ENCODE measurements around the gene BAZ2B. TPM values are rescaled to one million over a fixed set of nuclear protein-coding genes. Genes with fewer than 3 reads are reported as not detected.

BAZ2B gene
- total RNA-seq, 1 experiment from 2014 or later = 19.9 TPM

DNA sequence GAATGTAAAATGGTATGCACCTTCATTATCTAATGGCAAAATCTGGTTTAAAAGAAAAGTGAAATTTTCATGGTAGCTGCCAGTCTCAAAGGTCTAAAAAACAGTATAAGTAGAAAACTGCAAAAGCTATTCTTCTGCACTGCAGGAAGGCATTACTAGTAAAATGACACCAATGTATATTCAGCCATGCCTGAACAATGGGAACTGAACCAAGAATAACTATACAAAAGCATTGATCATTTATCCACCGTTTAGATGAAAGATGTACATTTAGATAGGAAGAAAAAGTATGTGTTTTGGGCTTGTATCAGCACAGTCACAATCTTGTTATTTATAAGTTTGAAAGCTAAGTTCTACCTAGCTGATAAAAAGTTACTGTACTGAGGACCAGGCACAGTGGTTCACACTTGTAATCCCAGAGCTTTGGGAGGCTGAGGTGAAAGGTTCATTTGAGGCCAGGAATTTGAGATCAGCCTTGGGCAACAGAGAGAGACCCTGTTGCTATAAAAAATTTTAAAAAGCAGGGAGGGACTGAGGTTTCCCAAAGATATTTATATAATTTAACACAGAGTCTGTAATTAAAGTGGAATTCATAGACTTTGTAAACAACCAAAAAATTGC lies 166.7 kb downstream of the BAZ2B start:
- H3K4me1 ChIP-seq (ENCODE audit: control insufficient read depth in 1 of 2, insufficient read depth in 2 of 2, low read length in 2 of 2) = no peaks in the 10 kb centered on the region
- no TSS peak for BruUV-seq (replicated peaks)
- H3K9me3 ChIP-seq (ENCODE audit: control insufficient read depth in 1 of 2, insufficient read depth in 1 of 2, low read depth in 1 of 2, low read length in 2 of 2) = no peaks in the 10 kb centered on the region
- intact Hi-C loops (cut with micrococcal nuclease) = no loop called here
- H3K4me3 ChIP-seq (replicated peaks in 1 of 2; ENCODE audit: low read depth in 1 of 2, low read length in 2 of 2) = no peak overlapping the region
- DNase-seq (ENCODE audit: low read depth, low spot score) (no peak), ATAC-seq (no peak)
- ChIA-PET RAD21 (ENCODE audit: low non-redundant PET in 1 of 2, low total read pairs in 2 of 2, uncharacterized antibody in 2 of 2, unreplicated experiment in 2 of 2) (no interaction called here), CTCF (no interaction called here), POLR2A (no interaction called here)
- no peak overlapping the region for H3K9ac ChIP-seq (ENCODE audit: low read length)
- no peak overlapping the region for H2AFZ ChIP-seq (ENCODE audit: low read depth, low read length, poor library complexity, severe bottlenecking)
- TF ChIP-seq YY1 (IDR thresholded peaks at IDR 0.05; ENCODE audit: extremely low read depth, insufficient replicate concordance, low read depth, low read length) (no peak), EGR1 (IDR thresholded peaks at IDR 0.05; ENCODE audit: low read depth) (no peak), CEBPB (IDR thresholded peaks at IDR 0.05; ENCODE audit: low read depth) (no peak), RAD21 (IDR thresholded peaks at IDR 0.05; ENCODE audit: low read depth) (no peak), ZFX (IDR thresholded peaks at IDR 0.05) (no peak), SP1 (IDR thresholded peaks at IDR 0.05; ENCODE audit: low read depth) (no peak), ZNF274 (IDR thresholded peaks at IDR 0.05; ENCODE audit: low read depth, low read length) (no peak), ELF1 (IDR thresholded peaks at IDR 0.05; ENCODE audit: borderline replicate concordance, low read depth) (no peak), CTCF (IDR thresholded peaks at IDR 0.05 in 2 of 3, conservative IDR thresholded peaks at IDR 0.05 in 1 of 3; ENCODE audit: borderline replicate concordance in 1 of 3, insufficient read depth in 1 of 3, low read depth in 2 of 3, low read length in 2 of 3) (no peak), SIN3A (IDR thresholded peaks at IDR 0.05; ENCODE audit: low read depth) (no peak), FOSL1 (IDR thresholded peaks at IDR 0.05; ENCODE audit: low read depth) (no peak), JUND (IDR thresholded peaks at IDR 0.05) (no peak), ATF3 (IDR thresholded peaks at IDR 0.05) (no peak), POLR2A (IDR thresholded peaks at IDR 0.05; ENCODE audit: borderline replicate concordance, extremely low read depth, insufficient read depth, insufficient read length) (no peak), SRF (IDR thresholded peaks at IDR 0.05; ENCODE audit: low read depth) (no peak), TCF7L2 (IDR thresholded peaks at IDR 0.05; ENCODE audit: borderline replicate concordance, extremely low read depth, insufficient read depth, insufficient read length) (no peak)
- TF ChIP-seq, protein P1, sequence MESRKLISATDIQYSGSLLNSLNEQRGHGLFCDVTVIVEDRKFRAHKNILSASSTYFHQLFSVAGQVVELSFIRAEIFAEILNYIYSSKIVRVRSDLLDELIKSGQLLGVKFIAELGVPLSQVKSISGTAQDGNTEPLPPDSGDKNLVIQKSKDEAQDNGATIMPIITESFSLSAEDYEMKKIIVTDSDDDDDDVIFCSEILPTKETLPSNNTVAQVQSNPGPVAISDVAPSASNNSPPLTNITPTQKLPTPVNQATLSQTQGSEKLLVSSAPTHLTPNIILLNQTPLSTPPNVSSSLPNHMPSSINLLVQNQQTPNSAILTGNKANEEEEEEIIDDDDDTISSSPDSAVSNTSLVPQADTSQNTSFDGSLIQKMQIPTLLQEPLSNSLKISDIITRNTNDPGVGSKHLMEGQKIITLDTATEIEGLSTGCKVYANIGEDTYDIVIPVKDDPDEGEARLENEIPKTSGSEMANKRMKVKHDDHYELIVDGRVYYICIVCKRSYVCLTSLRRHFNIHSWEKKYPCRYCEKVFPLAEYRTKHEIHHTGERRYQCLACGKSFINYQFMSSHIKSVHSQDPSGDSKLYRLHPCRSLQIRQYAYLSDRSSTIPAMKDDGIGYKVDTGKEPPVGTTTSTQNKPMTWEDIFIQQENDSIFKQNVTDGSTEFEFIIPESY (IDR thresholded peaks at IDR 0.05; ENCODE audit: extremely low read depth, insufficient replicate concordance, low read length) = no peak
- TF ChIP-seq, protein P2, sequence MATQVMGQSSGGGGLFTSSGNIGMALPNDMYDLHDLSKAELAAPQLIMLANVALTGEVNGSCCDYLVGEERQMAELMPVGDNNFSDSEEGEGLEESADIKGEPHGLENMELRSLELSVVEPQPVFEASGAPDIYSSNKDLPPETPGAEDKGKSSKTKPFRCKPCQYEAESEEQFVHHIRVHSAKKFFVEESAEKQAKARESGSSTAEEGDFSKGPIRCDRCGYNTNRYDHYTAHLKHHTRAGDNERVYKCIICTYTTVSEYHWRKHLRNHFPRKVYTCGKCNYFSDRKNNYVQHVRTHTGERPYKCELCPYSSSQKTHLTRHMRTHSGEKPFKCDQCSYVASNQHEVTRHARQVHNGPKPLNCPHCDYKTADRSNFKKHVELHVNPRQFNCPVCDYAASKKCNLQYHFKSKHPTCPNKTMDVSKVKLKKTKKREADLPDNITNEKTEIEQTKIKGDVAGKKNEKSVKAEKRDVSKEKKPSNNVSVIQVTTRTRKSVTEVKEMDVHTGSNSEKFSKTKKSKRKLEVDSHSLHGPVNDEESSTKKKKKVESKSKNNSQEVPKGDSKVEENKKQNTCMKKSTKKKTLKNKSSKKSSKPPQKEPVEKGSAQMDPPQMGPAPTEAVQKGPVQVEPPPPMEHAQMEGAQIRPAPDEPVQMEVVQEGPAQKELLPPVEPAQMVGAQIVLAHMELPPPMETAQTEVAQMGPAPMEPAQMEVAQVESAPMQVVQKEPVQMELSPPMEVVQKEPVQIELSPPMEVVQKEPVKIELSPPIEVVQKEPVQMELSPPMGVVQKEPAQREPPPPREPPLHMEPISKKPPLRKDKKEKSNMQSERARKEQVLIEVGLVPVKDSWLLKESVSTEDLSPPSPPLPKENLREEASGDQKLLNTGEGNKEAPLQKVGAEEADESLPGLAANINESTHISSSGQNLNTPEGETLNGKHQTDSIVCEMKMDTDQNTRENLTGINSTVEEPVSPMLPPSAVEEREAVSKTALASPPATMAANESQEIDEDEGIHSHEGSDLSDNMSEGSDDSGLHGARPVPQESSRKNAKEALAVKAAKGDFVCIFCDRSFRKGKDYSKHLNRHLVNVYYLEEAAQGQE (IDR thresholded peaks at IDR 0.05; ENCODE audit: low read depth) = no peak
- no peak overlapping the region for H3K4me2 ChIP-seq (ENCODE audit: low read length)
- no peaks in the 10 kb centered on the region for H3K79me2 ChIP-seq (ENCODE audit: insufficient read depth, low read length)
- H3K36me3 ChIP-seq (ENCODE audit: control insufficient read depth in 1 of 2, insufficient read depth in 2 of 2, low read length in 2 of 2) = no peaks in the 10 kb centered on the region
- no peaks in the 10 kb centered on the region for H4K20me1 ChIP-seq (ENCODE audit: insufficient read depth)
- no peak overlapping the region for H3K27ac ChIP-seq (ENCODE audit: low read depth, low read length)
- H3K9me2 ChIP-seq (ENCODE audit: insufficient read depth) = no peaks in the 10 kb centered on the region
- H3K27me3 ChIP-seq (ENCODE audit: insufficient read depth, low read length) = no peaks in the 10 kb centered on the region
